ENCODE measurements around the gene SEC14L2. TPM values are rescaled to one million over a fixed set of nuclear protein-coding genes. Genes with fewer than 3 reads are reported as not detected.

SEC14L2 gene
- total and polyA plus RNA-seq, 10 of the 15 experiments (the other 5 are each of a cell fraction or from before 2014, with no cell fraction given) = 0.08 to 4.0 (median 0.48) TPM

DNA sequence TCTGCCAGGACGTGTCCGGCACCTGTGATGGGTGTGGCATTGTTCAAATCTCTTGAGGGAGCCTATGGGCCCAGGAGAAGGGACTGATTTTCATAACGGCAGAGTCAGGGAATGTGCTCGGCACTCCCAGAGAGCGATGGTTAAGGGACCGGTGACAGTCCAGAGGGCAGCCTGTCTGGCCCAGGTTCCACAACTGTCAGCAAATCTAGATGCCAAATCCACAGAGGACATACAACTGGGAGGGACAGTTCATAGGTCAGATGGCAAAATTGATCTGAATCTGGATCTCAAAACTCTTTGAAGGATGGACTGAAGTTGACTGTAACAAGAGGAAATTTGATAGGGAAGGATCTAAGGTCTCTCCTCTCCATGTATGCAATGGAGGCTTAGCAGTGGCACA, 7.5 kb downstream of the SEC14L2 start:
- ATAC-seq (no peak), FAIRE-seq (no peak), DNase-seq (ENCODE audit: low read depth, low spot score) (no peak)
- Histone ChIP-seq H3K36me3 (ENCODE audit: control insufficient read depth in 2 of 2, insufficient read depth in 2 of 2, low read length in 1 of 2) (no peaks in the 10 kb centered on the region; a peak in 1 of 4 replicates), H4K20me1 (ENCODE audit: control insufficient read depth, insufficient read depth) (no peaks in the 10 kb centered on the region), H2AFZ (ENCODE audit: control insufficient read depth, low read depth, low read length) (no peak overlapping the region), H3K79me2 (ENCODE audit: control insufficient read depth, insufficient read depth, low read length) (no peaks in the 10 kb centered on the region), H3K4me3 (no peak overlapping the region), H3K27me3 (replicated peaks in 1 of 2; ENCODE audit: control insufficient read depth in 2 of 2, insufficient read depth in 2 of 2, low read length in 1 of 2) (no peaks in the 10 kb centered on the region), H3K4me1 (ENCODE audit: control insufficient read depth, insufficient read depth, low read length) (0 out of 2 replicates have a peak, but pooled peaks cover 5% of the 10 kb centered on the region), H3K9me3 (replicated peaks; ENCODE audit: control insufficient read depth, insufficient read depth, low read length) (no peaks in the 10 kb centered on the region), H3K9ac (ENCODE audit: control insufficient read depth, insufficient read depth, low read length) (no peak overlapping the region), H3K4me2 (ENCODE audit: control insufficient read depth, insufficient read depth) (no peak overlapping the region), H3K27ac (ENCODE audit: control insufficient read depth, insufficient read depth) (no peak overlapping the region)
- no TSS peak for BruUV-seq (replicated peaks)
- POLR2A ChIA-PET = interaction anchor here (0.9 to 2.9 kb wide), 2 partner anchors 8 to 18 kb away, joined by 3 to 10 read pairs; no protein-coding TSS in a partner anchor
- 78% methylated on average over 6 of the region's 6 CpGs for WGBS (ENCODE audit: insufficient coverage, insufficient replicate concordance, low lambda C conversion rate, missing lambda C conversion rate)
- CTCF ChIA-PET = interaction anchor here (2.7 kb wide), 1 partner anchor 11 kb away, joined by 12 read pairs; no protein-coding TSS in a partner anchor
- RAD21 ChIA-PET (ENCODE audit: unreplicated experiment) = no interaction called here
- TF ChIP-seq MTA2 (IDR thresholded peaks at IDR 0.05; ENCODE audit: low read depth) (no peak), SPI1 (IDR thresholded peaks at IDR 0.05; ENCODE audit: borderline replicate concordance, insufficient read depth, low read depth, low read length) (no peak), ATF7 (IDR thresholded peaks at IDR 0.05; ENCODE audit: low read depth) (no peak), TAF1 (IDR thresholded peaks at IDR 0.05; ENCODE audit: borderline replicate concordance, low read depth, low read length) (no peak), SIX5 (IDR thresholded peaks at IDR 0.05; ENCODE audit: low read depth, low read length, severe bottlenecking) (no peak), ASH2L (IDR thresholded peaks at IDR 0.05; ENCODE audit: borderline replicate concordance, low read depth) (no peak), POLR2A (IDR thresholded peaks at IDR 0.05; ENCODE audit: low read depth, low read length) (no peak), FOS (IDR thresholded peaks at IDR 0.05; ENCODE audit: borderline replicate concordance, extremely low read depth, insufficient read length) (no peak), NBN (IDR thresholded peaks at IDR 0.05) (no peak), E2F8 (IDR thresholded peaks at IDR 0.05; ENCODE audit: low read depth, partially characterized antibody) (no peak), MEF2A (IDR thresholded peaks at IDR 0.05; ENCODE audit: insufficient read depth, low read depth, low read length) (no peak), SUZ12 (IDR thresholded peaks at IDR 0.05; ENCODE audit: unreplicated experiment) (no peak), RAD51 (IDR thresholded peaks at IDR 0.05) (no peak), MYC (IDR thresholded peaks at IDR 0.05; ENCODE audit: insufficient read depth, insufficient read length, insufficient replicate concordance, low read length, severe bottlenecking) (no peak), PAX5 (IDR thresholded peaks at IDR 0.05; ENCODE audit: borderline replicate concordance, low read depth, low read length) (no peak)
- in situ Hi-C loops (cut with MboI) (no loop called here), intact Hi-C loops (cut with micrococcal nuclease; ENCODE audit: unreplicated experiment) (no loop called here)
- SMC1A ChIA-PET (ENCODE audit: uncharacterized antibody, unreplicated experiment) = no interaction called here

Data from GM12878 (cell line).